Measurements from ENCODE around the gene CILP. TPM values are rescaled to one million over a fixed set of nuclear protein-coding genes. Genes with fewer than 3 reads are reported as not detected.

The CILP gene
- total RNA-seq, 1 experiment from 2014 or later = not detected

GRCh38 chr15:65177901-65178300, 33.4 kb downstream of the CILP start:
- no peak overlapping the region for H3K4me3 ChIP-seq (replicated peaks in 1 of 2; ENCODE audit: low read depth in 1 of 2, low read length in 2 of 2)
- H3K9me2 ChIP-seq (ENCODE audit: insufficient read depth) = no peaks in the 10 kb centered on the region
- H3K4me2 ChIP-seq (ENCODE audit: low read length) = no peak overlapping the region
- no peak for DNase-seq (ENCODE audit: low read depth, low spot score)
- H3K9ac ChIP-seq (ENCODE audit: low read length) = no peak overlapping the region
- CTCF ChIA-PET = no interaction called here
- H3K36me3 ChIP-seq (ENCODE audit: control insufficient read depth in 1 of 2, insufficient read depth in 2 of 2, low read length in 2 of 2) = peaks cover 35 to 37% of the 10 kb centered on the region in 2 experiments
- no peak overlapping the region for H2AFZ ChIP-seq (ENCODE audit: low read depth, low read length, poor library complexity, severe bottlenecking)
- H3K9me3 ChIP-seq (ENCODE audit: control insufficient read depth in 1 of 2, insufficient read depth in 1 of 2, low read depth in 1 of 2, low read length in 2 of 2) = no peaks in the 10 kb centered on the region
- BruUV-seq (replicated peaks) = no TSS peak
- peaks cover 52% of the 10 kb centered on the region for H3K79me2 ChIP-seq (ENCODE audit: insufficient read depth, low read length)
- no peak for ATAC-seq
- no peak for TF ChIP-seq YY1 (IDR thresholded peaks at IDR 0.05; ENCODE audit: extremely low read depth, insufficient replicate concordance, low read depth, low read length)
- no peak for TF ChIP-seq RAD21 (IDR thresholded peaks at IDR 0.05; ENCODE audit: low read depth)
- TF ChIP-seq FOSL1 (IDR thresholded peaks at IDR 0.05; ENCODE audit: low read depth) = peak; percentile 25; the same call in 1 of the 2 replicates
- RAD21 ChIA-PET (ENCODE audit: low non-redundant PET in 1 of 2, low total read pairs in 2 of 2, uncharacterized antibody in 2 of 2, unreplicated experiment in 2 of 2) = no interaction called here
- H4K20me1 ChIP-seq (ENCODE audit: insufficient read depth) = no peaks in the 10 kb centered on the region
- H3K27me3 ChIP-seq (ENCODE audit: insufficient read depth, low read length) = no peaks in the 10 kb centered on the region
- no peak overlapping the region for H3K27ac ChIP-seq (ENCODE audit: low read depth, low read length)
- H3K4me1 ChIP-seq (ENCODE audit: control insufficient read depth in 1 of 2, insufficient read depth in 2 of 2, low read length in 2 of 2) = peaks cover 0 to 8% of the 10 kb centered on the region in 2 experiments; a peak in 1 of 4 replicates
- intact Hi-C loops (cut with micrococcal nuclease) = loop anchor here (5.0 kb wide), 1 partner anchor 126 kb away; no protein-coding TSS in a partner anchor
- POLR2A ChIA-PET = no interaction called here

GRCh38 chr15:65176056-65176455, 35.2 kb downstream of the CILP start:
- no peak for ATAC-seq
- BruUV-seq (replicated peaks) = no TSS peak

More at GRCh38 chr15:65176056-65176455, 35.2 kb downstream of the CILP start:
- POLR2A ChIA-PET = no interaction called here
- intact Hi-C loops (cut with micrococcal nuclease) = loop anchor here (5.0 kb wide), 1 partner anchor 124 kb away; no protein-coding TSS in a partner anchor
- H3K36me3 ChIP-seq (ENCODE audit: control insufficient read depth in 1 of 2, insufficient read depth in 2 of 2, low read length in 2 of 2) = peaks cover 32 to 42% of the 10 kb centered on the region in 2 experiments
- no peak overlapping the region for H3K27ac ChIP-seq (ENCODE audit: low read depth, low read length)
- TF ChIP-seq ATF3 (IDR thresholded peaks at IDR 0.05) (no peak), CBX3 (IDR thresholded peaks at IDR 0.05; ENCODE audit: low read depth) (no peak), ZBTB33 (IDR thresholded peaks at IDR 0.05; ENCODE audit: extremely low read depth, insufficient replicate concordance, low read length) (no peak), ZFX (IDR thresholded peaks at IDR 0.05) (no peak), SIN3A (IDR thresholded peaks at IDR 0.05; ENCODE audit: low read depth) (no peak), RAD21 (IDR thresholded peaks at IDR 0.05; ENCODE audit: low read depth) (no peak), POLR2A (IDR thresholded peaks at IDR 0.05; ENCODE audit: borderline replicate concordance, extremely low read depth, insufficient read depth, insufficient read length) (no peak), ZNF274 (IDR thresholded peaks at IDR 0.05; ENCODE audit: low read depth, low read length) (no peak)
- no peaks in the 10 kb centered on the region for H3K27me3 ChIP-seq (ENCODE audit: insufficient read depth, low read length)
- H3K4me1 ChIP-seq (ENCODE audit: control insufficient read depth in 1 of 2, insufficient read depth in 2 of 2, low read length in 2 of 2) = peaks cover 0 to 8% of the 10 kb centered on the region in 2 experiments; a peak in 1 of 4 replicates
- no peaks in the 10 kb centered on the region for H4K20me1 ChIP-seq (ENCODE audit: insufficient read depth)
- no peak overlapping the region for H3K9ac ChIP-seq (ENCODE audit: low read length)
- no peaks in the 10 kb centered on the region for H3K9me3 ChIP-seq (ENCODE audit: control insufficient read depth in 1 of 2, insufficient read depth in 1 of 2, low read depth in 1 of 2, low read length in 2 of 2)
- H3K4me3 ChIP-seq (replicated peaks in 1 of 2; ENCODE audit: low read depth in 1 of 2, low read length in 2 of 2) = no peak overlapping the region
- CTCF ChIA-PET = no interaction called here
- no peak overlapping the region for H3K4me2 ChIP-seq (ENCODE audit: low read length)
- RAD21 ChIA-PET (ENCODE audit: low non-redundant PET in 1 of 2, low total read pairs in 2 of 2, uncharacterized antibody in 2 of 2, unreplicated experiment in 2 of 2) = no interaction called here
- no peaks in the 10 kb centered on the region for H3K9me2 ChIP-seq (ENCODE audit: insufficient read depth)
- DNase-seq (ENCODE audit: low read depth, low spot score) = no peak
- peaks cover 40% of the 10 kb centered on the region for H3K79me2 ChIP-seq (ENCODE audit: insufficient read depth, low read length)
- H2AFZ ChIP-seq (ENCODE audit: low read depth, low read length, poor library complexity, severe bottlenecking) = no peak overlapping the region
